Esophagus muscularis mucosa (tissue), 3 donors: ENCODE results near the gene ST6GAL2.

Source experiments
- EP300 ChIP-seq: sonication (generic); formaldehyde crosslinking; IDR thresholded peaks from one replicate; pipeline ENCODE4 v1.6.1; 2017; ENCODE audit warnings: antibody characterized with exemption
- POLR2A ChIP-seq: fragments of 450-650 bp; IDR thresholded peaks from one replicate; pipeline ENCODE4 v1.6.1; 2017; ENCODE audit warnings: antibody characterized with exemption, moderate library complexity, mild to moderate bottlenecking, low read depth
- POLR2AphosphoS5 ChIP-seq, 2 donors: sonication (generic); formaldehyde crosslinking; IDR thresholded peaks; one replicate each; pipeline ENCODE4 v1.6.1; 2017; ENCODE audit warnings: antibody characterized with exemption in 2 of 2

GRCh38 chr2:106833256-106833655, 52.7 kb downstream of the ST6GAL2 start:
- TF ChIP-seq POLR2A (no peak), EP300 (no peak), POLR2AphosphoS5 (IDR thresholded peaks at IDR 0.05) (no peak)
